CD1c-positive myeloid dendritic cell (primary cell): ENCODE results near the gene FOXD2.

Source experiments
- DNase-seq: peaks from one replicate; pipeline ENCODE4 v3.0.0-alpha.2; 2016; ENCODE audit errors: extremely low spot score

Gene FOXD2

DNA sequence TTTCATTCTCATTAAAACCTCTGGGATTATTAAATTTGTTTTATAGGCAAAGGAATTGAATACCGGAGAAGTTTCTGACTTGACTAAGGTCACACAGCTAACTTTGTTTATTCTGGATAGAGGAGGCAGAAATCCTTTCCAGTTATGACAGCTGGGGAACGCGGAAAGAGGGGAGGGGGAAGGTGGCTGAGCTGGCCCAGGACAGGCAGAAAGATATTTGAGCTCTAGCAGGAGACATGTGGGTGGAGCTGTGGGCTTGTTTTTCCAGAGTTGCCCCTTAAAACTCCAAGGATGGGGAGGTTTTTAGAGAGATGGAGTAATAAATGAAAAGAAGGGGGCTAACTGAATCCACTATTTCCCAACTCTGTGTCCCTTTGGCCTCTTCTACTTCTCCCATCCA is 27.8 kb downstream of the FOXD2 start:
- no peak for DNase-seq

DNA sequence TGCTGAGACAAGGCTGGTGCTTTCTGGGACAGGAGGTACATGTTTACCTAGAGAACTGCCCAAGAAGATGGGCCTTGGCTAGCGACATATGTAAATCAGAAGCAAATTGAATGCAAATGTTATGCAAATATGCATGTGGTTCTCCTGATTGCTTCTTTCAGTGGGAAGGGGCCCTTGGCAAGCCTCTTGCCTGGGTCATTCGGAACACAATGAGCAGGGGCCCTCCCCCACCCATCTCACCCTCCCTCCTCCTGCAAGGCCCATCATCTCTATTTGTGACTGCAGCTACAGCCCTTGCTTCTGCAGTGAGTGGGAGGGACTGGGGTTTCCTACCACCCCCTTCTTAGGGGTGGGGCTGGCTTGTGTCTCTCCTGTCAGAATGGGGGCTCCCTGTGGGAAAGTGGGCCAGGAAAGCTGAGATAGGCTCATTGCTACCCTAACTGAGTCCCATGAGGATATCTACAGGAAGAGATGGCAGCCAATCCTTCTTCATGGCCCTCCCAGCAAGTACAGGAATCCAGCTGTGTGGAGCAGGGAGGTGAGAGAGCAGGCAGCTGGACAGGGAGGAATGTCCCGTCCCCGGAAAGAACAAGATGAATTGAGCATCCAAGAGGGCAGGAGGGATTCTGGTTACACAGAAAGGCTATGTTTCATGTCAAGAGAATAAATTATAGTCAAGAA is 31.0 kb downstream of the FOXD2 start:
- no peak for DNase-seq

DNA sequence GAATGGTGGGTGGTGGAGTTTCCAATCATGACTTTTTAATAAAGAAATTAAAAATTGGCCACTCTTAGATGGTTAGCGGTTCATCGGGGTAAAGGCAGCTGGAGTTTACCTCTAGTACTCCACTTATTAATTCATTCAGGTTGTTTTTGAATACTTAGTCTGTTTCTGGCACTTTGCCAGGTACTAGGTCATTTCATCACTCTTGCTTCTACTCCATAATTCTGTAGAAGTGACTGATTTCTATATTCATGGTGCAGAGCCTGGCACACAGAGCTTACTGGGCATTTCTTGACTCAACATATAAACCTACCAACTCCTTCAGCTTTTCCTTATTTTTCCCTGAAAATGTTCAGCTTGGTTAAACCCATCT is 31.5 kb downstream of the FOXD2 start:
- peak; percentile 9 for DNase-seq

- peak; percentile 3 for DNase-seq
Observed at GRCh38 chr1:47469910-47470309, 32.1 kb downstream of the FOXD2 start.

DNA sequence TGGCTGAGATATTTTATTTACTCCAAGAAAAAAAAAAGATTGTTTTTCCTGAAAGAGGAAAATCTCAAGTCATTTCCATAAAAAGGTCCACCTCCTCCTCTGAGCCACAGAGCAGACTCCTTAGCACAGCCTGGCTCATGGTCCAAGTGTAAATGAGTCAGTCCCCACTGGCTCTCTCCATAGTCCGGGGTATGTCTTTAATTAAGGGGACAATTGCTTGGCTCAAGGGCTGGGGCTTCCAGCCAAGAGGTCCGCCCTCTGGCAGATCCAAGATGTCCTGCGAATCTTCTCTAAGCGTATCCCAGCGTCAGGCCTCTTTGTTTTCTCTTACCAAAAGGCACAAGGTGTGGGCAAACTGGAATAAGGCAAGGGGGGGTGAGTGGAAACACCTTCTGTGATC is 33.3 kb downstream of the FOXD2 start:
- no peak for DNase-seq

- no peak for DNase-seq
Observed at GRCh38 chr1:47474278-47475193, 36.7 kb downstream of the FOXD2 start.

DNA sequence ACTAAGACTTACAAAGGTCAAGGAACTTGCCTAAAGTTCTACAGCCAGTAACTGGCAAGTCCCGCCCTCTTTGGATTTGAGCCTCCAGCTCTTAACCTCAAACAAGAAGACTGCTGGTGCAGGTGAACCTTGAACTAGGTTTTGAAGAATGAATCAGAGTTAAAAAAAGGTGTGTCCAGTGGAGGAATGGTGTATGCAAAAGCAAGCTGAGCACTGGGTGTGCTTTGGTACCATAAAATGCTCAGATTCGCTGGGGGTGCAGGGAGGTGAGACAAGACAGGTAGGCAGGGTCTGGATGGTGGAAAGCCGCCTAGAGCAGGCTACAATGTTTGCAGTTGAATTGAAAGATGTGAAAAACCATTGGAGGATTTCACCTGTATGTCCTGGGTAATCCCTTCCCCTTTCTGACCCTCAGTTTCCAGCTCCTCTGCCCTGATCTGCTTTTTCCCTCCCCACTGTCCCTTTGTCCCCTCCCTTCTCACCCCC is 39.8 kb downstream of the FOXD2 start:
- no peak for DNase-seq

DNA sequence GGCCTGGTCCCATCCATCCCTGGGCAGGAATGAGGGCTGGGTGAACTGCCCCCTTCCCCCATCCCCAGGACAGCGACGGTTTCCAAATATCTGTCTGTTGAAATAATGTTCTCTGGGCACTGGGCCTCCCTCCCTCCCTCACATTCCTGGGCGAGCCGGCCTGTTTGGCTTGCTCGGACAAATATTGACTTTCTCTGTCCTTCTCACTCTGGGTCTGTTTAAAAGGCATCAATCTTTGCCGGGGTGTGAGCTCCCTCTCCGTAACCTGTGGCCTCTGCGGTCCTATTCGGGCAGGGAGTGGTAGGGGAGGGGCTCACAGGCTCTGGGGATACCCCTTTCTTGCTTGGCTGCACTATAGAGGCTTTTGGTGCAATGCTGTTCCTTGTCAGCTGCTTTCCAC is 40.2 kb downstream of the FOXD2 start:
- DNase-seq: no peak

DNA sequence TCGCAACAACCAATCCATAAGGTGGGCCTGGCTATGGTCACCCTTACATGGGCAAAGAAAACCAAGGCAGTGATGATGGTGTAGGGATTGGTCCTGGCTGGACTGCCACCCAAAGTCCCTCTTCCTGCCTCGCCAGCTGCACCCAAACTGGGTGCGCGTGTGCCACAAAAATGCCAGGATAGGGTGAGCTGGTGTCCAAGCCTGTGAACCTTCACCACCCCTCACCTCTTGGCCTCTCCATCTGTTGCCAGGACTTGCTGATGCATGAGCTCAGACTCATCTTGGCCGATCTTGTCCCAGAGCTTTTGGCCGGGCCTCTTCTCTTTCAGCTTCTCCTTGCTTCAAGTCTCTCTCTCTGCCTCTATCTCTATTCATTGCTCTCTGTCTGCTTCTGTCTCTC is 41.8 kb downstream of the FOXD2 start:
- DNase-seq: no peak

- no peak for DNase-seq
Observed at GRCh38 chr1:47481936-47482335, 44.1 kb downstream of the FOXD2 start.

DNA sequence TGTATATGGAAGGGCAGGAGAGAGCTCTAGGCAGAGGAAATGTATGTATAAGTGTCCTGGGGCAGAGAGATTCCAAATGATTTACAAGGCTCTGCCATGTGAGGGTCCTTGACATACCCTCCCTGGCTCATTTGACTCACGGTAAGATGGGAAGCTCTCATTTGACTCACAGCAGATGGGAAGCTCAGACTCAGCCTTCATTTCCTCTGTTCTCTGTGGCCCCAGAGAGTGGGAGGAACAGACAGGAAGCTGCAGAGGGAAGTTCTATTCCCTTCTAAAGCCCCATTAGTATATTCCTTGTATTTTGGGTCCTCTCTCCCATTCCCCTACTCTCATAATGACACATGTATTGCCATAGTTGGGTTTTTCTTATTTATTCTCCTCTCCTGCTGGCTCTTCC is 44.9 kb downstream of the FOXD2 start:
- DNase-seq: peak; percentile 60

DNA sequence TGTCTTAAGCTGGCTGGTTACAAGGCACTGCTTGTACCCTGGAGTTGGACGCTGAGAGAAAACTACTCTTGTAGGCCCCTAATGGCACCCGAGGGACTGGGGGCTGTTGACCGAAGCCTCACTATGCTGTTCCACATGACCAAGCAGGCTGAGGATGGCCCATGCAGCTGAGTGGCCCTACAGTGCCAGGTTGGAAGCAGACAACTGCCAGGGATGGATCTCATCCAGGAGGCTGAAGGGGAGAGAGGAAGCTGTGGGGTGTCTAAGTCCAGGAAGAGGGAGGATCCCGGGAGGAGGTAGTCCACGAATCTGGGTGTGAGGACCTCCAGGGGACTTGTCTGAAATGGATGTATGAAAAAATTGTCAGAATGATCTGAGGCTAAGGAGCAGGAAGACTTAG is 45.8 kb downstream of the FOXD2 start:
- no peak for DNase-seq

- DNase-seq: no peak
Observed at GRCh38 chr1:47485817-47486216, 48.0 kb downstream of the FOXD2 start.

GRCh38 chr1:47487332-47487731 is 49.5 kb downstream of the FOXD2 start:
- no peak for DNase-seq

DNA sequence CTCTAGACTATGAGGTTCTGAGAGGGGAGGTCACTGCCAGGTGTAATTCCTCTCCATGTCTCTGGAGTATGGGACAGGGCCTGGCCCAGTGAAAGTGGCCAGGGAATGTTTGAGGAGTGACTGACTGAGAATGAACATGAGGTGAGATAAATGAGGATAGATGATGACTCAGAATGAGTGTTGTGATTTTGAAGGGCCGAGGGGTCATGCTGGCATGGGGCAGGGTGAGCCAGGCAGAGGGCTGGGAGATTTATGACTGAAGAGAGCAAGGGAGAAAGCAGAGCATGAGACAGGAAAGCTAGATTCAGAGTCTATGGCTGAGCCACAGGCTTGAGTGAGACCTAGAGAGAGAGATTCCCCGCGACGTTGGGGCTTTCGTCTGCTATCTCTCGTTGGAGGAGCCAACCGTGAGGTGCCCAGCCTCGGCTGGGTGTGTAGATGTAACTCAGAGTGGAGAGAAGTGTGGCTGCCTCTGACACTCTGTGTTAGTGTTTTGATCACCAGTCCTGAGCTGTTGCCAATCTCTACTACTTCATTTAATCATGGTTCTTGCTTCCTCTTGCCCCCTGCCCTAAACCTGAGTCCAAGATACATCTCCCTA is 50.1 kb downstream of the FOXD2 start:
- no peak for DNase-seq
